K562 (cell line): ENCODE results near the gene CUL9. TPM values are rescaled to one million over a fixed set of nuclear protein-coding genes. Genes with fewer than 3 reads are reported as not detected.

Experiments
- CC2D1A ChIP-seq: fragments of 450-650 bp; IDR thresholded peaks from 2 replicates; pipeline ENCODE4 v1.6.1; 2017; ENCODE audit warnings: mild to moderate bottlenecking
- CCNT2 ChIP-seq: IDR thresholded peaks from 2 replicates; pipeline ENCODE4 v1.6.1; 2011; ENCODE audit warnings: borderline replicate concordance, low read depth, mild to moderate bottlenecking, moderate library complexity, mixed read lengths, low read length; ENCODE audit not compliant: insufficient read length; ENCODE audit errors: extremely low read depth
- CEBPZ ChIP-seq: fragments of 150-350 bp; IDR thresholded peaks from 2 replicates; pipeline ENCODE4 v1.6.1; 2014; ENCODE audit warnings: low read depth, mild to moderate bottlenecking, low read length, borderline replicate concordance
- CSDE1 ChIP-seq, 2 experiments: fragments of 450-650 bp; IDR thresholded peaks; 2 replicates each; pipeline ENCODE4 v1.6.1; 2016; ENCODE audit warnings: mild to moderate bottlenecking in 1 of 2
- ELF1 ChIP-seq: fragments of 200-800 bp; sonication (Bioruptor generic); IDR thresholded peaks from 2 replicates; pipeline ENCODE4 v1.6.1; 2016; ENCODE audit warnings: missing genetic modification characterization, missing compliant biosample characterization
- FOS ChIP-seq: IDR thresholded peaks from 3 replicates; pipeline ENCODE4 v1.6.1; 2011; ENCODE audit not compliant: insufficient read length; ENCODE audit errors: extremely low read depth
- GATAD2A ChIP-seq: fragments of 450-650 bp; IDR thresholded peaks from 2 replicates; pipeline ENCODE4 v1.6.1; 2017
- HDAC3 ChIP-seq: fragments of 450-650 bp; IDR thresholded peaks from 2 replicates; pipeline ENCODE4 v1.6.1; 2018; ENCODE audit warnings: borderline replicate concordance, mild to moderate bottlenecking, moderate library complexity; ENCODE audit not compliant: partially characterized antibody
- MTF1 ChIP-seq: fragments of 250-450 bp; sonication (Bioruptor Pico); IDR thresholded peaks from 2 replicates; pipeline ENCODE4 v1.9.0; 2021; ENCODE audit warnings: moderate library complexity, mild to moderate bottlenecking, inconsistent platforms, borderline replicate concordance
- MYBL2 ChIP-seq, 2 experiments: fragments of 450-650 bp in 1 of 2; sonication (generic) in 1 of 2; formaldehyde crosslinking in 1 of 2; IDR thresholded peaks; 2 replicates each; pipeline versions ENCODE4 v1.6.1 to v1.8.1; 2017 to 2022; ENCODE audit warnings: borderline replicate concordance in 1 of 2, inconsistent platforms in 1 of 2, low read depth in 1 of 2, mild to moderate bottlenecking in 1 of 2, missing genetic modification reagents in 1 of 2, moderate library complexity in 1 of 2
- NBN ChIP-seq: fragments of 450-650 bp; IDR thresholded peaks from 2 replicates; pipeline ENCODE4 v1.6.1; 2016; ENCODE audit warnings: low read depth, mild to moderate bottlenecking
- NUFIP1 ChIP-seq: fragments of 450-650 bp; IDR thresholded peaks from 2 replicates; pipeline ENCODE4 v1.6.1; 2018; ENCODE audit not compliant: partially characterized antibody
- PHF8 ChIP-seq: fragments of 200-600 bp; sonication (generic); IDR thresholded peaks from 2 replicates; pipeline ENCODE4 v1.6.1; 2012; ENCODE audit warnings: mixed run types, mild to moderate bottlenecking, inconsistent platforms, low read length, moderate library complexity, borderline replicate concordance
- POU5F1 ChIP-seq: fragments of 150-350 bp; IDR thresholded peaks from 2 replicates; pipeline ENCODE4 v1.6.1; 2014; ENCODE audit warnings: borderline replicate concordance, low read length, low read depth, mild to moderate bottlenecking; ENCODE audit not compliant: partially characterized antibody
- SRSF9 ChIP-seq: fragments of 200-400 bp; formaldehyde crosslinking; IDR thresholded peaks from 2 replicates; pipeline ENCODE4 v1.6.1; 2017; ENCODE audit warnings: low read depth, low read length, borderline replicate concordance
- TCFL5 ChIP-seq: fragments of 250-450 bp; sonication (Bioruptor Pico); conservative IDR thresholded peaks from 2 replicates; pipeline ENCODE4 v1.6.1; 2021; ENCODE audit warnings: mild to moderate bottlenecking, moderate library complexity, matching md5 sums
- THRAP3 ChIP-seq: fragments of 450-650 bp; IDR thresholded peaks from 2 replicates; pipeline ENCODE4 v1.6.1; 2016; ENCODE audit warnings: mild to moderate bottlenecking, inconsistent platforms, borderline replicate concordance
- ZC3H4 ChIP-seq: sonication (generic); formaldehyde crosslinking; IDR thresholded peaks from 2 replicates; pipeline ENCODE4 v1.9.0; 2021; ENCODE audit warnings: missing genetic modification reagents, borderline replicate concordance
- ZNF175 ChIP-seq: fragments of 200-800 bp; sonication (Bioruptor generic); IDR thresholded peaks from 2 replicates; pipeline ENCODE4 v1.6.1; 2016; ENCODE audit warnings: low read depth, mild to moderate bottlenecking, missing genetic modification characterization, missing compliant biosample characterization
- ZNF347 ChIP-seq: fragments of 450-650 bp; formaldehyde crosslinking; IDR thresholded peaks from 2 replicates; pipeline ENCODE4 v1.4.0; 2020; ENCODE audit warnings: low read depth, mild to moderate bottlenecking, moderate library complexity
- ZNF780A ChIP-seq: fragments of 250-450 bp; sonication (Bioruptor Pico); IDR thresholded peaks from 2 replicates; pipeline ENCODE4 v1.5.0; 2021; ENCODE audit warnings: mild to moderate bottlenecking
- ZNF830 ChIP-seq: fragments of 250-450 bp; sonication (Bioruptor Pico); IDR thresholded peaks from 2 replicates; pipeline ENCODE4 v1.5.0; 2021; ENCODE audit warnings: mild to moderate bottlenecking
- polyA plus RNA-seq, 8 experiments: library from polyadenylated mRNA; depleted of rRNA in 4 of 8; stranded (reverse) in 5 of 8; unstranded in 3 of 8; fragments of >200 nt; fragmentation: Nextera tagmentation in 2 of 8; fragmentation: Illumina TruSeq in 1 of 8; extraction: Ambion mirVana in 2 of 8; extraction: Trizol in 1 of 8; gene quantifications; 2 replicates each; pipeline versions ENCODE4 v1.2.1 to v1.2.3, GENCODE V29; 2011 to 2014; ENCODE audit warnings: inconsistent platforms in 1 of 8, missing spikeins in 1 of 8
- total RNA-seq, 7 experiments: library from RNA; depleted of rRNA in 6 of 7; stranded (reverse); fragments of >200 nt in 6 of 7; fragmentation: Illumina TruSeq in 2 of 7; extraction: Trizol in 2 of 7; gene quantifications; 2 replicates each; pipeline versions ENCODE4 v1.2.1 to v1.2.3, GENCODE V29; 2011 to 2021; ENCODE audit warnings: low replicate concordance in 1 of 7
- TF ChIP-seq, protein P1 (sequence below): IDR thresholded peaks from 2 replicates; pipeline ENCODE4 v1.6.1; 2011; ENCODE audit not compliant: insufficient read length; ENCODE audit errors: extremely low read depth

The CUL9 gene
- total and polyA plus RNA-seq, 9 of the 15 experiments (the other 6 are each of a cell fraction or from before 2014, with no cell fraction given), result 0.50 to 20.7 (median 6.6) TPM

GRCh38 chr6:43174263-43175112 lies 7.5 kb upstream of the CUL9 start (continued):
- TF ChIP-seq ZNF780A (no peak), NBN (no peak), MYBL2 (IDR thresholded peaks at IDR 0.05; ENCODE audit: low read depth) (no peak), MYBL2 (CRISPR knock-in tag; IDR thresholded peaks at IDR 0.05; ENCODE audit: borderline replicate concordance) (no peak), CC2D1A (no peak), THRAP3 (no peak), ZNF347 (CRISPR knock-in tag) (no peak), GATAD2A (no peak), PHF8 (no peak), ZC3H4 (CRISPR knock-in tag) (no peak), CEBPZ (no peak), NUFIP1 (no peak), ZNF830 (no peak), CCNT2 (peak; percentile 55), CSDE1 (IDR thresholded peaks at IDR 0.05) (peak in 1 of 2 experiments; percentile 87; a peak in 2 of 4 replicates), FOS (peak; percentile 97), TCFL5 (no peak), SRSF9 (no peak), MTF1 (CRISPR knock-in tag) (no peak), POU5F1 (no peak), HDAC3 (no peak), ELF1 (tag) (peak; percentile 84), ZNF175 (CRISPR knock-in tag) (no peak)
- TF ChIP-seq, protein P1, sequence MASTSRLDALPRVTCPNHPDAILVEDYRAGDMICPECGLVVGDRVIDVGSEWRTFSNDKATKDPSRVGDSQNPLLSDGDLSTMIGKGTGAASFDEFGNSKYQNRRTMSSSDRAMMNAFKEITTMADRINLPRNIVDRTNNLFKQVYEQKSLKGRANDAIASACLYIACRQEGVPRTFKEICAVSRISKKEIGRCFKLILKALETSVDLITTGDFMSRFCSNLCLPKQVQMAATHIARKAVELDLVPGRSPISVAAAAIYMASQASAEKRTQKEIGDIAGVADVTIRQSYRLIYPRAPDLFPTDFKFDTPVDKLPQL, result no peak
